Heart right ventricle (tissue), 16 donors: ENCODE results near the gene SH3GL3. TPM values are rescaled to one million over a fixed set of nuclear protein-coding genes. Genes with fewer than 3 reads are reported as not detected.

Experiments
- ATAC-seq, 8 donors: fragments of 200-7000 bp; cut with Tn5 transposase; one replicate each; pipeline ENCODE4 v1.9.1; 2020; ENCODE audit warnings: mild to moderate bottlenecking in 8 of 8, moderate library complexity in 8 of 8, moderate number of reproducible peaks in 1 of 8
- DNase-seq, 2 donors: peaks; one replicate each; pipeline ENCODE4 v3.0.0-alpha.2; 2020
- H3K27ac ChIP-seq, 10 donors: fragments of 200-600 bp; sonication (generic) in 2 of 10; one replicate each; pipeline versions ENCODE4 v1.5.0 to v1.8.0; 2020 to 2022; ENCODE audit warnings: mild to moderate bottlenecking in 3 of 10
- H3K27me3 ChIP-seq, 7 donors: fragments of 200-600 bp; one replicate each; pipeline ENCODE4 v1.8.0; 2021 to 2022; ENCODE audit warnings: mild to moderate bottlenecking in 2 of 7
- H3K36me3 ChIP-seq, 9 donors: fragments of 200-600 bp; sonication (generic) in 1 of 9; one replicate each; pipeline versions ENCODE4 v1.5.0 to v1.8.0; 2020 to 2022; ENCODE audit warnings: mild to moderate bottlenecking in 2 of 9
- H3K4me1 ChIP-seq, 9 donors: fragments of 200-600 bp; sonication (generic) in 1 of 9; one replicate each; pipeline versions ENCODE4 v1.5.0 to v1.8.0; 2020 to 2022; ENCODE audit warnings: mild to moderate bottlenecking in 4 of 9
- H3K4me3 ChIP-seq, 10 donors: fragments of 200-600 bp; sonication (generic) in 2 of 10; one replicate each; pipeline versions ENCODE4 v1.5.0 to v1.8.0; 2020 to 2022; ENCODE audit warnings: mild to moderate bottlenecking in 7 of 10, moderate library complexity in 2 of 10
- H3K9me3 ChIP-seq, 11 donors: fragments of 200-600 bp in 10 of 11; sonication (generic) in 2 of 11; one replicate each; pipeline versions ENCODE4 v1.5.0 to v1.8.0; 2013 to 2022; ENCODE audit warnings: mild to moderate bottlenecking in 2 of 11, control low read depth in 1 of 11, moderate library complexity in 1 of 11
- WGBS, 2 donors: extraction: QIAGEN DNeasy Blood & Tissue Kit; methylation state at CpG; one replicate each; pipeline ENCODE4 v1.1.7; 2013; ENCODE audit warnings: inconsistent platforms in 1 of 2; 5-methylcytosine and 5-hydroxymethylcytosine counted together
- intact Hi-C, 10 donors: fragments of 100-400 bp; cut with DNase I; formaldehyde crosslinking; loops; one replicate each; pipeline versions ENCODE4 v1.11.1 to v1.14.2; 2022
- polyA plus RNA-seq, 2 donors: library from polyadenylated mRNA; stranded (reverse); fragments of 200-250 nt; gene quantifications; one replicate each; pipeline ENCODE4 v1.2.3, GENCODE V29; 2013
- total RNA-seq, 10 donors: library from RNA; stranded (reverse); fragmentation: NEBNext Ultra II Directional in 3 of 10; extraction: Animal tissue kit (Norgen Biotek cat#: 25700) in 3 of 10; gene quantifications; one replicate each; pipeline versions ENCODE4 v1.2.1 to v1.2.4, GENCODE V29; 2021 to 2023
- TF ChIP-seq, protein P1 (sequence below), 9 donors: fragments of 200-600 bp; sonication (generic) in 2 of 9; IDR thresholded peaks; one replicate each; pipeline versions ENCODE4 v1.5.0 to v1.8.0; 2021 to 2022; ENCODE audit warnings: antibody characterized with exemption in 9 of 9, mild to moderate bottlenecking in 5 of 9, moderate library complexity in 1 of 9
- donor health status: Arrhythmogenic right ventricular cardiomyopathy.
- donor health status: ischemic (EF 13 %, LVEDD 7.1; RV severe dilation, severe dysfunction).
- donor health status: healthy with polysubstance abuse.
- donor health status: DM: no; HTN: yes; CAD: no.
- donor health status: DM: no; HTN: no; CAD: no.
- donor health status: ischemic (EF 25% LVEDD 6.9; RV normal size, moderate dysfunction).
- donor health status: ischemic (EF 25% LVEDD 5.7; RV mildly dilated, moderate dysfunction).
- donor health status: healthy.
- donor health status: DM: yes; HTN: yes; CAD: no.
- donor health status: Ischemic cardiomyopathy.
- donor health status: ischemic (EF 35%, LVEDD 5.7; RV mildly dilated, moderate dysfunction).
- donor health status: nonischemic (EF 11% LVEDD 7.7; RV severe dilation, severe dysfunction).
- donor health status: DM: yes; HTN: yes; CAD: no.
- donor health status: PGD.
- donor health status: ischemic (EF 29% LVEDD 5.4; RV normal size, mild dysfunction).
- donor health status: nonischemic (EF 23%, LVEDD 6.1; RV moderate dilation, normal function).

SH3GL3 gene
- total and polyA plus RNA-seq, 12 donors, result 0.13 to 0.17 TPM; not detected in 10

DNA sequence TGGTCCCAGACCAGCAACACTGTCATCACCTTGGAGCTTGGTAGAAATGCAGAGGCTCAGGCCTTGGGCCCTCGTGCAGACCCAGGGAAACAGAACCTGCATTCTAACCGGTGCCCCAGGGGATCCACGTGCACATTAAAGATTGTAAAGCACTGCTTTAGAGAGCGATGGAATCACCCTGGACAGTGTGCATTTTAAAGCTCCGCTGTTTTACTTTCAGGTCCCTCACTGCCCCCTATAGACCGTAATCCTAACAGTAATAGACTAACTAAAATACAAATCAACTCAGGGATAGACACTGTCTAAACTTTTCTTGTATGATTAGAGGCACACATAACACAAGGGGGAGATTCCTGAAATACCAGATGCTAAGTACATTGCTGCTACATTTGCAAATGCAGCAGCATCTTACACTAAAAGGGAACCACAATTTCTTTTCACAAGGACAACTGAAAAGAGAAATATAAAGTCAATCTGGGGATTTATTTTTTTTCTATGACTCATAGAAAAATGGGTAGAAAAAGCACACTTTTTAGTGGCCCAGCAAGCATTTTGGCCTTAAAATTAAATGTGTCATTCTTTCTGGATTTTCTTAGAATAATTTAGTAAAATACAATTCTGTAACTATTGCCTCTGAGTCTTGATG lies 10.5 kb upstream of the SH3GL3 start:
- Histone ChIP-seq H3K36me3 (no peaks in the 10 kb centered on the region), H3K4me3 (no peak overlapping the region), H3K9me3 (no peaks in the 10 kb centered on the region), H3K27ac (no peak overlapping the region), H3K27me3 (peaks cover 0 to 43% (median 21%) of the 10 kb centered on the region in 7 donors), H3K4me1 (no peaks in the 10 kb centered on the region)
- intact Hi-C loops, result loop anchor here in 7 of 10 donors (2.0 to 10.0 kb wide), 4 partner anchors 121 to 598 kb away; no protein-coding TSS in a partner anchor
- ATAC-seq, result peak in 3 of 8 donors; percentile 57 to 74 (median 62)
- DNase-seq, result no peak
- TF ChIP-seq, protein P1, sequence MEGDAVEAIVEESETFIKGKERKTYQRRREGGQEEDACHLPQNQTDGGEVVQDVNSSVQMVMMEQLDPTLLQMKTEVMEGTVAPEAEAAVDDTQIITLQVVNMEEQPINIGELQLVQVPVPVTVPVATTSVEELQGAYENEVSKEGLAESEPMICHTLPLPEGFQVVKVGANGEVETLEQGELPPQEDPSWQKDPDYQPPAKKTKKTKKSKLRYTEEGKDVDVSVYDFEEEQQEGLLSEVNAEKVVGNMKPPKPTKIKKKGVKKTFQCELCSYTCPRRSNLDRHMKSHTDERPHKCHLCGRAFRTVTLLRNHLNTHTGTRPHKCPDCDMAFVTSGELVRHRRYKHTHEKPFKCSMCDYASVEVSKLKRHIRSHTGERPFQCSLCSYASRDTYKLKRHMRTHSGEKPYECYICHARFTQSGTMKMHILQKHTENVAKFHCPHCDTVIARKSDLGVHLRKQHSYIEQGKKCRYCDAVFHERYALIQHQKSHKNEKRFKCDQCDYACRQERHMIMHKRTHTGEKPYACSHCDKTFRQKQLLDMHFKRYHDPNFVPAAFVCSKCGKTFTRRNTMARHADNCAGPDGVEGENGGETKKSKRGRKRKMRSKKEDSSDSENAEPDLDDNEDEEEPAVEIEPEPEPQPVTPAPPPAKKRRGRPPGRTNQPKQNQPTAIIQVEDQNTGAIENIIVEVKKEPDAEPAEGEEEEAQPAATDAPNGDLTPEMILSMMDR (IDR thresholded peaks at IDR 0.05), result peak in 7 of 9 donors; percentile 39 to 53 (median 48)
- WGBS, 2 donors, result 7 to 11% methylated on average over 6 of the region's 6 CpGs

DNA sequence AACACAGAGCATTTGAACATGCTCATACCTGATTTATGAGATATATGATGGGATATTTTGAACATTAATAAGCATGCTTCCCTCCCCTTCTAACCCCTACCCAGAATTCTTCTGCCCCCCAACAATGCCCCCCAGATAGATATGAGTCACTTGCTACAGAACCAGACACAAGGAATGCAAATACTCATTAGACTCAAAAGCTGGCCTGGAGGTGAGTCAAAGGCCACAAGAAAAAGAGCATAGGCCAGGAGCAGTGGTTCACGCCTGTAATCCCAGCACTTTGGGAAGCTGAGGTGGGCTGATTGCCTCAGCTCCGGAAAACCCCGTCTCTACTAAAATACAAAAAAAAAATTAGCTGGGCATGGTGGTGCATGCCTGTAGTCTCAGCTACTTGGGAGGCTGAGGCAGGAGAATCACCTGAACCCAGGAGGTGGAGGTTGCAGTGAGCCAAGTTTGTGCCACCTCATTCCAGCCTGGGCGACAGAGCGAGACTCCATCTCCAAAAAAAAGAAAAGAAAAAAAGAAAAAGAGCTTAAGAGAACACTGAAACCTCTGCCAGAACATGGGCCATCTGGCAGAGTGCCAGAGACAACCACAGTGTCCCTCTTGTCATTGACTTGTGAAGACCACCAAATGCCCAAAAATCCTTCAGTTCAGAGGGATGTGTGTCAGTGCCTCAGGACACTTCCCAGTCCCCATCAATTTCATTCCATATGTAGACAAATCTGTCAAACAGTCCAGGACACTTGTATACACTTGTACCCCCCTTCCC lies 3.9 kb upstream of the SH3GL3 start:
- H3K4me3 ChIP-seq, result no peak overlapping the region
- H3K27ac ChIP-seq, result no peak overlapping the region
- intact Hi-C loops, result loop anchor here in 1 of 10 donors (10.0 kb wide), 2 partner anchors 302 to 592 kb away; no protein-coding TSS in a partner anchor
- H3K9me3 ChIP-seq, result no peaks in the 10 kb centered on the region
- no peak for ATAC-seq
- TF ChIP-seq, protein P1 (IDR thresholded peaks at IDR 0.05), result no peak
- H3K36me3 ChIP-seq, result no peaks in the 10 kb centered on the region
- DNase-seq, result no peak
- WGBS, 2 donors, result 88 to 90% methylated on average over 5 of the region's 5 CpGs
- peaks cover 0 to 40% (median 21%) of the 10 kb centered on the region in 7 donors for H3K27me3 ChIP-seq
- peaks cover 0 to 13% (median 8%) of the 10 kb centered on the region in 9 donors for H3K4me1 ChIP-seq

DNA sequence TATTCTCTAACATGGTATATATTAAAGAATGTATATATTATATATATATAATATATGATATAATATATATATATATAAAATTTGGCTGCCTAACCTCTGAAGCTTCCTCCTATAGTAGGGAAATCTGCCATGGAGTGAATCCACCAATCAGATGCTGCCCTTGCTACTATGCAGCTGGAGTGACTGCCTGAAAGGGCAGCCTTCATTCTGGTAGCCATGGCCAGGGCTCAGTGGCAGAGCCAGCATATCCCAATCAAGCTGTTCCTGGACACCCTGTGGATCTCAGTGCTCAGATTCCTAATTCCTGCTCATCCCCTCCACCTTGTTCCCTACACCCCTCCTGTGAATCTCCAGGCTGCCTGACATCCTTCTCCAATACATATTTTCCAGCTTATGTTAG lies 2.2 kb upstream of the SH3GL3 start:
- H3K27me3 ChIP-seq, result peaks cover 0 to 47% (median 33%) of the 10 kb centered on the region in 7 donors
- intact Hi-C loops, result loop anchor here in 1 of 10 donors (10.0 kb wide), 2 partner anchors 300 to 590 kb away; no protein-coding TSS in a partner anchor
- TF ChIP-seq, protein P1 (IDR thresholded peaks at IDR 0.05), result no peak
- H3K4me3 ChIP-seq, result no peak overlapping the region
- no peak overlapping the region for H3K27ac ChIP-seq
- DNase-seq, result no peak
- H3K36me3 ChIP-seq, result no peaks in the 10 kb centered on the region
- no peak for ATAC-seq
- H3K9me3 ChIP-seq, result no peaks in the 10 kb centered on the region
- H3K4me1 ChIP-seq, result peaks cover 0 to 13% (median 8%) of the 10 kb centered on the region in 9 donors

DNA sequence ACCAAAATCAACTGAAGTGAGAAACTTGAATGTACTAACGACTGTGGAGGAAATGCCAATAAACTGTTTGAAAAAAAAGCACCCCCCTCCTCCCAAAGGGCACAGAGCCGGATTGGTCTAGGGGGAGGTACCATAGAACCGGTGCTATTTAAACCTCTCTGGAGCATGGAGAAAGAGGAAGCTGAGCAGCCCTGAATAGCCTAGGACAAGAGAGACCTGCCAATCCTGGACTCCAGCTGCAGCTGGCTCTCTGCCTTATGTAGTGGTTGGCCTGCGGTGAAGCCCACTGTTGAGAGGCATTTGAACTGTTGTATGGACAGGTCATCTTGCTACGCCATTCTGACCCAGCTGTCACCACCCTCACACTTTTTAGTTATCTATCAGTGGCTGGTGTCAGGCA lies 1.5 kb upstream of the SH3GL3 start:
- TF ChIP-seq, protein P1 (IDR thresholded peaks at IDR 0.05), result no peak
- no peak overlapping the region for H3K4me3 ChIP-seq
- H3K27me3 ChIP-seq, result peaks cover 0 to 53% (median 28%) of the 10 kb centered on the region in 7 donors
- no peaks in the 10 kb centered on the region for H3K9me3 ChIP-seq
- WGBS, 2 donors, result 7 to 16% methylated on average over 5 of the region's 5 CpGs
- peak in 2 of 8 donors; percentile 22 to 43 for ATAC-seq
- DNase-seq, result no peak
- peaks cover 0 to 13% (median 8%) of the 10 kb centered on the region in 9 donors for H3K4me1 ChIP-seq
- intact Hi-C loops, result loop anchor here in 2 of 10 donors (1.0 to 10.0 kb wide), 3 partner anchors 18 to 589 kb away; no protein-coding TSS in a partner anchor
- no peak overlapping the region for H3K27ac ChIP-seq
- H3K36me3 ChIP-seq, result no peaks in the 10 kb centered on the region
